Spleen (tissue), 7 donors: Measurements from ENCODE around the gene PLA2G15.

Experiments used
- CTCF ChIP-seq, 11 experiments: fragments of 200-600 bp in 7 of 11; fragments of 450-650 bp in 4 of 11; sonication (generic) in 4 of 11; IDR thresholded peaks in 8 of 11; conservative IDR thresholded peaks in 3 of 11; 1 replicate in 7 of 11; 2 replicates in 4 of 11; pipeline versions ENCODE4 v1.4.0 to v1.8.0; 2016 to 2021; ENCODE audit warnings: antibody characterized with exemption in 11 of 11, inconsistent platforms in 4 of 11, mild to moderate bottlenecking in 1 of 11
- POLR2A ChIP-seq, 3 donors: fragments of 450-650 bp; IDR thresholded peaks; one replicate each; pipeline ENCODE4 v1.5.1; 2017; ENCODE audit warnings: antibody characterized with exemption in 3 of 3, mild to moderate bottlenecking in 1 of 3
- POLR2AphosphoS5 ChIP-seq, 3 donors: sonication (generic); formaldehyde crosslinking; IDR thresholded peaks; one replicate each; pipeline ENCODE4 v1.5.1; 2017; ENCODE audit warnings: antibody characterized with exemption in 3 of 3
- donor health status: DM: no; HTN: no; CAD: no; lungs with moderate emphysema.
- donor health status: DM: no; HTN: no; CAD: no.
- donor health status: DM: no; HTN: no; CAD: no.

- TF ChIP-seq CTCF (IDR thresholded peaks at IDR 0.05 in 8 of 11, conservative IDR thresholded peaks at IDR 0.05 in 3 of 11) (no peak), POLR2A (IDR thresholded peaks at IDR 0.05) (no peak), POLR2AphosphoS5 (IDR thresholded peaks at IDR 0.05) (no peak)
Measured at GRCh38 chr16:68251832-68252231, 6.7 kb downstream of the PLA2G15 start.
